RCC 7860 (cell line): ENCODE data around the gene OR5AN1.
"Not testable (repeated sequence)": the region's sequence is repeated elsewhere in the genome, so short reads cannot be mapped to it uniquely, and the experiment has no call there.

Experiments used
- DNase-seq: peaks from one replicate; pipeline ENCODE4 v3.0.0-alpha.2; 2015; ENCODE audit warnings: low spot score
- FAIRE-seq: peaks from 2 replicates; lab custom pipeline; 2012; peaks lifted over from hg19 to GRCh38; lab: Jason Lieb, UNC

OR5AN1 gene

GRCh38 chr11:59358595-59358994 is at the start of gene OR5AN1:
Gene OR5AN1 (plus strand): TSS chr11:59358895. CDS start chr11:59364459, 5,564 bp downstream.
- FAIRE-seq (no peak), DNase-seq (no peak)

DNA sequence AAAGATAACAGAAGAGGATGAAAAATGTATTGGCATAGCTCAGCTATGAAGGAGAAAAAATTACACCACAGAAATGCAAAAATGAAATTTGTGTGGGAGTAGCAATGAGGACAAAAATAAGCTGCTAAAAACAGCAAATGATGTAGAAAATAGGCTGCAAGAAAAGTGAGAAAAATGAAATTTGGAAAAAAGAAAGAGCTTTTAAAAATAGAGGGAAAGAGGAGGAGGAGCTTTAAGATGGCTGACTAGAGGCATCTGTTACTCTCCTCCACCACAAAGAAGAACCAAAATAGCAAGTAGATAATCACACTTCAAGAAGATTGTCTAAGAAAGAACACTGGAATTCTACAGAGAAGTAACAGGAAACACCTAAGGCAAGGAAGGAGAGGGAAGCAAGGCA is 23.7 kb upstream of the OR5AN1 start:
- no peak for DNase-seq
- FAIRE-seq = no peak

GRCh38 chr11:59336176-59336575 is 22.5 kb upstream of the OR5AN1 start:
- FAIRE-seq (no peak), DNase-seq (no peak)

- FAIRE-seq = no peak
- no peak for DNase-seq
Measured at GRCh38 chr11:59336931-59337330, 21.8 kb upstream of the OR5AN1 start.

GRCh38 chr11:59349657-59350056 is 9.0 kb upstream of the OR5AN1 start:
- DNase-seq, FAIRE-seq: not testable (repeated sequence)

GRCh38 chr11:59355226-59355625 is 3.5 kb upstream of the OR5AN1 start:
- DNase-seq (no peak), FAIRE-seq (no peak)

GRCh38 chr11:59356561-59356960 is 2.1 kb upstream of the OR5AN1 start:
- FAIRE-seq (no peak), DNase-seq (no peak)

- FAIRE-seq (no peak), DNase-seq (no peak)
Measured at GRCh38 chr11:59358020-59358419, 675 bp upstream of the OR5AN1 start.

DNA sequence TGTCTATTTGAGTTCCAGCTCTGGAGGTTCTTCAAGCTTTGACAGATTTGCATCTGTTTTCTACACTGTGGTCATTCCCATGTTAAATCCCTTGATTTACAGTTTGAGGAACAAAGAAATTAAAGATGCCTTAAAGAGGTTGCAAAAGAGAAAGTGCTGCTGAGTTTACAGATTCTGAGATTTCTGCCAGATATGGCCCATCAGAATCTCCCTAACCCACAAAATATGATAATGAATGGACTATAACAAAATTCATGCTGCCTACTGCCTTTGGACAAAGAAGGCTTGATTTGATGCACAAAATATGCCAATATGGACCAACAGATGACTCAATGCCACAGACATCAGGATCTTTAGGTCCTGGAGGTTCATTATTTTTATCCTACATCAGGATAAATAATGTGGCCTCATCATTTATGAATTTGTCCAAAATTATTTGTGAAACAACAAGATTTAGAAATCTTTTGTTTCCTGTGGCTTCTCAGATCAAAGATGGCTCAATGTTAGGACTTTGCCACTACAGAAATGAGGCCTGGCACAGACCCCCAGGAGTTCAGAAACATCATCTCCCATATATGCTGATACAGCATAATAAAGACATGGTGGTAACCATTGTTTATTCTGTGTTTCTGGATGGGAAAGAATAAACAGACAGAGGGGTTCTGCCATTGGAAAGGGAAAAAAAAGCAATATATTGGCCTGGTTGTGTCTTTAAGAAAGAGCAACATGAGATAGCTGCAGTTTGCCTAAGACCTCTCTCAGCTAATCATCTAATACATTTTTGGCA is 6.7 kb downstream of the OR5AN1 start:
- FAIRE-seq = no peak
- no peak for DNase-seq

- FAIRE-seq (no peak), DNase-seq (no peak)
Measured at GRCh38 chr11:59368238-59369022, 9.7 kb downstream of the OR5AN1 start.

DNA sequence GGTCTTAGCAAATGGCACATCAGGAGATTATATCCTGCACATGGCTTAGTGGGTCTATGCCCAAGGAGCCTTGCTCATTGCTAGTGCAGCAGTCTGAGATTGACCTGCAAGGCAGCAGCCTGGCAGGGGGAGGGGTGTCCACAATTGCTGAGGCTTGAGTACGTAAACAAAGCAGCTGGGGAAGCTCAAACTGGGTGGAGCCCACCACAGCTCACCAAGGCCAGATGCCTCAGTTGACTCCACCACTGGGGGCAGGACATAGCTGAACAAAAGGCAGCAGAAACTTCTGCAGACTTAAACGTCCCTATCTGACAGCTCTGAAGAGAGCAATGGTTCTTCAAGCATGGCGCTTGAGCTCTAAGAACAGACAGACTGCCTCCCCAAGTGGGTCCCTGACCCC is 13.6 kb downstream of the OR5AN1 start:
- DNase-seq, FAIRE-seq: not testable (repeated sequence)

DNA sequence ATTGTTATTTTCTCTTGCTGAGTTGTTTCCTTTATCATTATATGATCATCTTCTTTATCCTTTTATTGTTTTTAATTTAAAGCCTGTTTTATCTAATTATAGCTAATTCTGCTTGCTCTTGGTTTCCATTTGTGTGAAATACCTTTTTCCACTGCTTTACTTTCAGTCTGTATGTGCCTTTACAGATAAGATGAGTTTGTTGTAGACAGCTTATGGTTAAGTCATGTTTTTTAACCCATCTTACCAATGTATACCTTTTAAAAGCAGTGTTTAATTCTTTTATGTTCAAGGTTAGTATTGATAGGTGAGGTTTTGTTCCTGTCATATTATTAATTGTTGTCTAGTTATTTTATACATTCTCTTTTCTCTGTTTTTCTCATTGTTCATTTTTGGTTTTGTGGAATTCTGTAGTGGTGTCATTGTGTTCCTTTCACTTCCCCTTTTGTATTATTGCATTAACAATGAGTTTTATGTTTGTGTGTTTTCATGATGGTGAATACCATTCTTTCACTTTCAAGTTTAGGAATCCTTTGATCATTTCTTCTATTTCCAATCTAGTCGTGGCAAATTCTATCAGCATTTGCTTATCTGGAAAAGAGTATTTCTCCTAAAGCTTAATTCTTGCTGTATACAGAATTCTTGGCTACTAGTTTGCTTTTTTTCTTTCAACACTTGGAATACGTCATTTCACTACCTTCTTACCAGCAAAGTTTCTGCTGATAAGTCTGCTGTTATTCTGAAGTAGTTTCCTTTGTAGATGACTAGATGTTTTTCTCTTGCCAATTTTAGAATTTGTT is 21.8 kb downstream of the OR5AN1 start:
- DNase-seq (no peak), FAIRE-seq (no peak)

DNA sequence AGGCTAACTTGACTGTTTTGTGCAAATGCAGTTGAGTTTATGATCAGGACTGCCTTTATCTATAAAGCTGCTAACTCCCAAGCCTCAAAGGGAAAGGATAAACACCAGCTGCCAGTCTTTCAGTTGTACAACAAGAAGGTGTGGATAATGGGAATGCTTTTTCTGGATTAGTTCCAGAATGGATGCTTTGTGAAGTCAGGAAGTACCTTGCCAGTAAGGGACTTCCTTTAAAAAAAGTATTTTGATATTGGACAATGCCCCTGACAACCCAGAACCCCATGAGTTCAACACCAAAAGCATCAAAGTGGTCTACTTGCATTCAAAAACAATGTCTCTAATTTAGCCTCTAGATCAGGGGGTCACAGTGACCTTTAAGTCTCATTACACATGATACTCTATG is 35.5 kb downstream of the OR5AN1 start:
- FAIRE-seq (no peak), DNase-seq (no peak)

GRCh38 chr11:59400461-59401261 is 42.0 kb downstream of the OR5AN1 start:
- no peak for FAIRE-seq
- DNase-seq = no peak

DNA sequence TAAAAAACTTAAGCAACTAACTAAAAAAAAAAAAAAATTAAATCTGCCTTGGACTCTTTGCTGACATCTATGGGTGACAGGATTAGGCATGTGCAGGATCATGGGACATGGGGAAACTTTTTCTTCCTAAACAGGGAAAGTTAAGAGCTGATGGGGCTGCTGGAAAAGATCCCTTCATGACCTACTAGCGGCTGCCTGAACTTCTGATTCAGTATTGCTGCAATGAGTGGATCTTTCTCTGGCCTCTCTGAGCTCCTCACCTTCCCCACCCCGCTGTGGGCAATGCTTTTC is 42.5 kb downstream of the OR5AN1 start:
- FAIRE-seq = no peak
- no peak for DNase-seq

GRCh38 chr11:59403546-59403945 is 44.9 kb downstream of the OR5AN1 start:
- DNase-seq (no peak), FAIRE-seq (no peak)

- FAIRE-seq = no peak
- no peak for DNase-seq
Measured at GRCh38 chr11:59413646-59414045, 55.0 kb downstream of the OR5AN1 start.

DNA sequence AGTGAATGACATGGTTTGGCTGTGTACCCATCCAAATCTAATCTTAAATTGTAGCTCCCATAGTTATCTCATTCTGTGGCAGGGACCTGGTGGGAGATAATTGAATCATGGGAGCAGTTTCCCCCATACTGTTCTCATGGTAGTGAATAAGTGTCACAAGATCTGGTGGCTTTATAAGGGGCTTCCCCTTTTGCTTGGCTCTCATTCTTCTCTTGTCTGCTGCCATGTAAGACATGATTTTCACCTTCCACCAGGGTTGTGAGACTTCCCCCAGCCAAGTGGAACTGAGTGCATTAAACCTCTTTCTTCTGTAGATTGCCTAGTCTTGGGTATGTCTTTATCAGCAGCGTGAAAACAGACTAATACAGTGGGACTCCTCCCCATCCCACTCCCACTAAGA is 56.4 kb downstream of the OR5AN1 start:
- no peak for FAIRE-seq
- DNase-seq = no peak

DNA sequence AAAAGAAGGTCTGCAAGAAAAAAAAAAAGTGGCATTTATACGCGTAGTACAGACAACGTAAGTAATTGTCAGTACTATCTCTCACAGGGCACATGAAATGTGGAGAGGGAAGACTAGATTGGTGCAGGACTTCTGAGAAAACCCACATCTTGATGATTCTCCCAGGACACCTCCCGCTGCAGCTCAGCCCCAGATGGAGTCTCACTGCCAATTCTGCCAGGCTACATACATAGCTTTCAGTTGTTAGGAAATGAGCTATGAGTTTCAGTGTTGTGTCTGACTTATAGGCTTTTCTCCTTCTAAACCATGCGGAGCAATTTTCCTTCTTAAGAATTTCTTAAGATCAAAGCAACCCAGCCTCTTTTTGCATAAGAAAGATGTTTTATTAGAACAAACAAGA is 57.9 kb downstream of the OR5AN1 start:
- DNase-seq = no peak
- FAIRE-seq = no peak

DNA sequence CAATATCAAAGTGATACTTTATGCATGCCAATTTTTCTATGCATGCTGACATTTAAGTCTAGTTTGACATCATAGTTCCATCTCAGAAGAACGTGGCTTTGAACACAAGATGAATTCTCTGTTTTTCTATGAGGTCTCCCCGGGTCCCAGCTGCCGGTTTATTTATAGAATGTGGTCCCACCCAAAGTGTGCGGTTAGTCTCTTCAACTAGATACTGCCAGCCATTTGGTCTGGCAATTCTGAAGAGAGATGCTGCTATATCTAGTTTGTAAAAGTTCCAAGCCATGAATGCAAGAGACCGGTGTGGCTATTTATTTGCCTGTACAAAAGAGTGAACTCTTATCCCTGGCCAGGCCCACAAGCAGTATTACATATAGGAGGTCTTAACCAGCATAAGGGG is 58.3 kb downstream of the OR5AN1 start:
- no peak for FAIRE-seq

DNA sequence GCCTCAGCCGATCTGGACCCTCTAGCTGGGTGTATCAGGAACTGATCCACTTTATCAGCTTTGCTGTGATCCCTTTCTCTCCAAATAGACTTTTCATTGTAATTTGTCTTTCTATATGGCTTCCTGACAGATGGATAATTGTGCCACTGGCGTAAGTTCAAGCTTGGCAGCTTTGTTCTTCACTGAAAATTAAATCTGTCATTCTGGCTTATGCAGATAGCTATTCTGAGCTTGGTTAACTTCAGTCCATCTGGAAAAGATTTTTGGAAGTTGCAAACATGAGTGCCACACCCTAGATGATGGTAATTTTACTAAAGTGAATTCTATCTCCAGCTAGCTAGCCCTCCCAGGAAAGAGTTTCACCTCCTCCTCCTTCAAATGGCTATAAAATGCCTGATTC is 59.5 kb downstream of the OR5AN1 start:
- no peak for DNase-seq
- FAIRE-seq = no peak

More for the DNA sequence above, 58.3 kb downstream of the OR5AN1 start:
- DNase-seq = no peak
